WTC11 (cell line): ENCODE data around the gene KAZN. TPM values are rescaled to one million over a fixed set of nuclear protein-coding genes. Genes with fewer than 3 reads are reported as not detected.

Experiments
- ATAC-seq: fragments of 200-7000 bp; cut with Tn5 transposase; 2 replicates; pipeline ENCODE4 v1.10.0; 2021; ENCODE audit warnings: mild to moderate bottlenecking, moderate library complexity
- CTCF ChIA-PET: fragments of 300-600 bp; sonication (Branson Sonifier 250); formaldehyde crosslinking; loops from one replicate; lab custom pipeline; 2021; ENCODE audit warnings: antibody characterized with exemption; lab: Charles Lee
- POLR2A ChIA-PET: fragments of 350-600 bp; sonication (Branson Sonifier 250); formaldehyde crosslinking; loops from one replicate; lab custom pipeline; 2021; ENCODE audit warnings: antibody characterized with exemption; lab: Charles Lee
- DNase-seq: peaks from one replicate; pipeline ENCODE4 v3.0.0; 2021; ENCODE audit warnings: low spot score
- H3K27ac Mint-ChIP-seq: 2 replicates; pipeline ENCODE4 v1.8.0; 2021; ENCODE audit warnings: mixed read lengths
- H3K27me3 Mint-ChIP-seq: 2 replicates; pipeline ENCODE4 v1.8.0; 2021; ENCODE audit warnings: low read depth, mild to moderate bottlenecking, moderate library complexity, mixed read lengths
- H3K36me3 Mint-ChIP-seq: 2 replicates; pipeline ENCODE4 v1.8.0; 2021; ENCODE audit warnings: mixed read lengths
- H3K4me1 Mint-ChIP-seq: 2 replicates; pipeline ENCODE4 v1.8.0; 2022; ENCODE audit warnings: mixed read lengths
- H3K4me3 Mint-ChIP-seq: 2 replicates; pipeline ENCODE4 v1.8.0; 2021; ENCODE audit warnings: mild to moderate bottlenecking, moderate library complexity, mixed read lengths
- H3K9me3 Mint-ChIP-seq: 2 replicates; pipeline ENCODE4 v1.8.0; 2021; ENCODE audit warnings: mixed read lengths
- CREM ChIP-seq: sonication (generic); formaldehyde crosslinking; IDR thresholded peaks from 2 replicates; pipeline ENCODE4 v1.8.1; 2022; ENCODE audit warnings: mild to moderate bottlenecking, missing genetic modification reagents, moderate library complexity
- FOXK1 ChIP-seq: sonication (generic); formaldehyde crosslinking; IDR thresholded peaks from 2 replicates; pipeline ENCODE4 v1.8.0; 2022; ENCODE audit warnings: mild to moderate bottlenecking, moderate library complexity, missing genetic modification reagents
- FOXP1 ChIP-seq: sonication (generic); formaldehyde crosslinking; IDR thresholded peaks from 2 replicates; pipeline ENCODE4 v1.8.0; 2022; ENCODE audit warnings: missing genetic modification reagents, mild to moderate bottlenecking, moderate library complexity, borderline replicate concordance
- HMGA2 ChIP-seq: fragments of 250-450 bp; sonication (Bioruptor Pico); IDR thresholded peaks from 2 replicates; pipeline ENCODE4 v1.4.0; 2021; ENCODE audit warnings: mild to moderate bottlenecking, moderate library complexity
- JAZF1 ChIP-seq: fragments of 250-450 bp; sonication (Bioruptor Pico); IDR thresholded peaks from 2 replicates; pipeline ENCODE4 v1.9.0; 2021; ENCODE audit warnings: moderate library complexity, mild to moderate bottlenecking, inconsistent platforms
- NFYB ChIP-seq: sonication (generic); formaldehyde crosslinking; conservative IDR thresholded peaks from 2 replicates; pipeline ENCODE4 v1.8.0; 2022; ENCODE audit warnings: low read depth, missing genetic modification reagents
- SMAD4 ChIP-seq: sonication (generic); formaldehyde crosslinking; IDR thresholded peaks from 2 replicates; pipeline ENCODE4 v1.8.0; 2022; ENCODE audit warnings: mild to moderate bottlenecking, missing genetic modification reagents
- TP53 ChIP-seq: sonication (generic); formaldehyde crosslinking; IDR thresholded peaks from 2 replicates; pipeline ENCODE4 v1.8.1; 2023; ENCODE audit warnings: mild to moderate bottlenecking, missing genetic modification reagents
- ZNF138 ChIP-seq: sonication (generic); formaldehyde crosslinking; conservative IDR thresholded peaks from 2 replicates; pipeline ENCODE4 v1.8.1; 2022; ENCODE audit warnings: mild to moderate bottlenecking, moderate library complexity, missing genetic modification reagents
- ZNF232 ChIP-seq: sonication (generic); formaldehyde crosslinking; IDR thresholded peaks from 2 replicates; pipeline ENCODE4 v1.8.0; 2022; ENCODE audit warnings: mild to moderate bottlenecking, missing genetic modification reagents
- ZNF396 ChIP-seq: fragments of 250-450 bp; sonication (Bioruptor Pico); IDR thresholded peaks from 2 replicates; pipeline ENCODE4 v1.8.0; 2021; ENCODE audit warnings: mild to moderate bottlenecking, moderate library complexity, borderline replicate concordance
- total RNA-seq: library from RNA; stranded (reverse); gene quantifications from 3 replicates; pipeline ENCODE4 v1.2.3, GENCODE V29; 2021
- TF ChIP-seq, protein P1 (sequence below): sonication (generic); formaldehyde crosslinking; IDR thresholded peaks from 2 replicates; pipeline ENCODE4 v1.8.0; 2022; ENCODE audit warnings: mild to moderate bottlenecking, missing genetic modification reagents
- TF ChIP-seq, protein P2 (sequence below): fragments of 250-450 bp; sonication (Bioruptor Pico); IDR thresholded peaks from 2 replicates; pipeline ENCODE4 v2.1.2; 2022; ENCODE audit warnings: mild to moderate bottlenecking, moderate library complexity
- TF ChIP-seq, protein P3 (sequence below): fragments of 250-450 bp; sonication (Bioruptor Pico); IDR thresholded peaks from 2 replicates; pipeline ENCODE4 v1.9.0; 2021; ENCODE audit warnings: mild to moderate bottlenecking, borderline replicate concordance
- TF ChIP-seq, protein P4 (sequence below): sonication (generic); formaldehyde crosslinking; IDR thresholded peaks from 2 replicates; pipeline ENCODE4 v1.8.1; 2022; ENCODE audit warnings: low read depth, missing genetic modification reagents, borderline replicate concordance
- TF ChIP-seq, protein P5 (sequence below): sonication (generic); formaldehyde crosslinking; IDR thresholded peaks from 2 replicates; pipeline ENCODE4 v1.8.1; 2023; ENCODE audit warnings: mild to moderate bottlenecking, missing genetic modification reagents, moderate library complexity
- TF ChIP-seq, protein P6 (sequence below): sonication (generic); formaldehyde crosslinking; IDR thresholded peaks from 2 replicates; pipeline ENCODE4 v1.8.0; 2022; ENCODE audit warnings: mild to moderate bottlenecking, missing genetic modification reagents
- TF ChIP-seq, protein P7 (sequence below): fragments of 250-450 bp; sonication (Bioruptor Pico); IDR thresholded peaks from 2 replicates; pipeline ENCODE4 v1.8.0; 2021; ENCODE audit warnings: mild to moderate bottlenecking
- TF ChIP-seq, protein P8 (sequence below): sonication (generic); formaldehyde crosslinking; IDR thresholded peaks from 2 replicates; pipeline ENCODE4 v1.8.0; 2023; ENCODE audit warnings: missing genetic modification reagents

Gene KAZN
- total RNA-seq, 1 experiment from 2014 or later, result 19.9 TPM

DNA sequence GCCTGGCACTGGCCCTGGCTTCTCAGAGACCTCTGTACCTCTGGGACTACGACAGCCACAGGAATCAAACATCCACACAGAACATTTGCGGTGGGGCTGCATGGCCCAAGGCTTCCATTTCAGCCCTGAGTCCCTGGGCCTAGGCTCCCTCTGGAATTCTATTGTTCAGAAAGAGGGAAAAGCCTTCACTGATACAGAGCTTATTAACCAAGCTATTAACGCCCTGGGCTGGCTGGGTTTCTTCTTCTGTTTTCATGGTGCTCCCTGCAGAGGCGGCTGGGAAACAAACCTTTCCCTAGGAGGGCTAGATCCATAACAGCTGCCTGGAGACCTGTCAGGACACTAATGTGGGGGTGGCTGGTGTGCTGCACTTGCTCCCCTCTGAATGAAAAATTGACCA lies 88.2 kb downstream of the KAZN start:
- H3K27ac Mint-ChIP-seq, result no peak overlapping the region

DNA sequence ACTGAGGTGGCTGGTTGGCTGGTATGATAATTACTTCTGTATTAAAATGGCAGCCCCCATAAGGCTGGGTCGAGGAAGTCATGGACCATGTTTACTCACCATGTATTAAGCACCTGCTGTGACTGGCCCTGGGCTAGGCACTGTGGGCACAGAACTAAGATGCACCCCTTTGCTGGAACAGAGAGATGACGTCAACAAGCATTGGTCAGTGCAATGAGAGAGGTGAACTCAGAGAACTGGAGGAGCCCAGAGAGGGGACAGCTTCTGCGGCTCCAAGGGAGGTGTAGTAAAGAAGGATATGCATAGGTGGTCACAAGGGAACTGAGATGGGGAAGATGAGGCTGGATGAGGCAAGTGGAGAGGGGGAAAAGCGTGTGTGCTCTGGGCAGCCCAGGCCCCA lies 88.7 kb downstream of the KAZN start:
- Mint-ChIP-seq H3K4me1 (peaks cover 15% of the 10 kb centered on the region; the same call in 1 of the 2 replicates), H3K36me3 (peaks cover 3% of the 10 kb centered on the region), H3K9me3 (peaks cover 14% of the 10 kb centered on the region), H3K27ac (no peak overlapping the region), H3K4me3 (no peak overlapping the region), H3K27me3 (no peaks in the 10 kb centered on the region)
- no peak for ATAC-seq
- DNase-seq, result no peak
- ChIA-PET CTCF (no interaction called here), POLR2A (interaction anchor here (0.6 kb wide), 1 partner anchor 21 kb away, joined by 4 read pairs; no protein-coding TSS in a partner anchor)
- TF ChIP-seq, protein P1, sequence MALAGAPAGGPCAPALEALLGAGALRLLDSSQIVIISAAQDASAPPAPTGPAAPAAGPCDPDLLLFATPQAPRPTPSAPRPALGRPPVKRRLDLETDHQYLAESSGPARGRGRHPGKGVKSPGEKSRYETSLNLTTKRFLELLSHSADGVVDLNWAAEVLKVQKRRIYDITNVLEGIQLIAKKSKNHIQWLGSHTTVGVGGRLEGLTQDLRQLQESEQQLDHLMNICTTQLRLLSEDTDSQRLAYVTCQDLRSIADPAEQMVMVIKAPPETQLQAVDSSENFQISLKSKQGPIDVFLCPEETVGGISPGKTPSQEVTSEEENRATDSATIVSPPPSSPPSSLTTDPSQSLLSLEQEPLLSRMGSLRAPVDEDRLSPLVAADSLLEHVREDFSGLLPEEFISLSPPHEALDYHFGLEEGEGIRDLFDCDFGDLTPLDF (CRISPR knock-in tag), result no peak
- no peak for TF ChIP-seq FOXP1 (CRISPR knock-in tag)
- TF ChIP-seq, protein P2, sequence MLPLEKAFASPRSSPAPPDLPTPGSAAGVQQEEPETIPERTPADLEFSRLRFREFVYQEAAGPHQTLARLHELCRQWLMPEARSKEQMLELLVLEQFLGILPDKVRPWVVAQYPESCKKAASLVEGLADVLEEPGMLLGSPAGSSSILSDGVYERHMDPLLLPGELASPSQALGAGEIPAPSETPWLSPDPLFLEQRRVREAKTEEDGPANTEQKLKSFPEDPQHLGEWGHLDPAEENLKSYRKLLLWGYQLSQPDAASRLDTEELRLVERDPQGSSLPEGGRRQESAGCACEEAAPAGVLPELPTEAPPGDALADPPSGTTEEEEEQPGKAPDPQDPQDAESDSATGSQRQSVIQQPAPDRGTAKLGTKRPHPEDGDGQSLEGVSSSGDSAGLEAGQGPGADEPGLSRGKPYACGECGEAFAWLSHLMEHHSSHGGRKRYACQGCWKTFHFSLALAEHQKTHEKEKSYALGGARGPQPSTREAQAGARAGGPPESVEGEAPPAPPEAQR (CRISPR knock-in tag), result no peak
- TF ChIP-seq, protein P3, sequence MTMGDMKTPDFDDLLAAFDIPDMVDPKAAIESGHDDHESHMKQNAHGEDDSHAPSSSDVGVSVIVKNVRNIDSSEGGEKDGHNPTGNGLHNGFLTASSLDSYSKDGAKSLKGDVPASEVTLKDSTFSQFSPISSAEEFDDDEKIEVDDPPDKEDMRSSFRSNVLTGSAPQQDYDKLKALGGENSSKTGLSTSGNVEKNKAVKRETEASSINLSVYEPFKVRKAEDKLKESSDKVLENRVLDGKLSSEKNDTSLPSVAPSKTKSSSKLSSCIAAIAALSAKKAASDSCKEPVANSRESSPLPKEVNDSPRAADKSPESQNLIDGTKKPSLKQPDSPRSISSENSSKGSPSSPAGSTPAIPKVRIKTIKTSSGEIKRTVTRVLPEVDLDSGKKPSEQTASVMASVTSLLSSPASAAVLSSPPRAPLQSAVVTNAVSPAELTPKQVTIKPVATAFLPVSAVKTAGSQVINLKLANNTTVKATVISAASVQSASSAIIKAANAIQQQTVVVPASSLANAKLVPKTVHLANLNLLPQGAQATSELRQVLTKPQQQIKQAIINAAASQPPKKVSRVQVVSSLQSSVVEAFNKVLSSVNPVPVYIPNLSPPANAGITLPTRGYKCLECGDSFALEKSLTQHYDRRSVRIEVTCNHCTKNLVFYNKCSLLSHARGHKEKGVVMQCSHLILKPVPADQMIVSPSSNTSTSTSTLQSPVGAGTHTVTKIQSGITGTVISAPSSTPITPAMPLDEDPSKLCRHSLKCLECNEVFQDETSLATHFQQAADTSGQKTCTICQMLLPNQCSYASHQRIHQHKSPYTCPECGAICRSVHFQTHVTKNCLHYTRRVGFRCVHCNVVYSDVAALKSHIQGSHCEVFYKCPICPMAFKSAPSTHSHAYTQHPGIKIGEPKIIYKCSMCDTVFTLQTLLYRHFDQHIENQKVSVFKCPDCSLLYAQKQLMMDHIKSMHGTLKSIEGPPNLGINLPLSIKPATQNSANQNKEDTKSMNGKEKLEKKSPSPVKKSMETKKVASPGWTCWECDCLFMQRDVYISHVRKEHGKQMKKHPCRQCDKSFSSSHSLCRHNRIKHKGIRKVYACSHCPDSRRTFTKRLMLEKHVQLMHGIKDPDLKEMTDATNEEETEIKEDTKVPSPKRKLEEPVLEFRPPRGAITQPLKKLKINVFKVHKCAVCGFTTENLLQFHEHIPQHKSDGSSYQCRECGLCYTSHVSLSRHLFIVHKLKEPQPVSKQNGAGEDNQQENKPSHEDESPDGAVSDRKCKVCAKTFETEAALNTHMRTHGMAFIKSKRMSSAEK (CRISPR knock-in tag), result no peak
- TF ChIP-seq FOXK1, result no peak
- no peak for TF ChIP-seq ZNF232 (CRISPR knock-in tag)
- TF ChIP-seq CREM (CRISPR knock-in tag), result no peak
- TF ChIP-seq, protein P4, sequence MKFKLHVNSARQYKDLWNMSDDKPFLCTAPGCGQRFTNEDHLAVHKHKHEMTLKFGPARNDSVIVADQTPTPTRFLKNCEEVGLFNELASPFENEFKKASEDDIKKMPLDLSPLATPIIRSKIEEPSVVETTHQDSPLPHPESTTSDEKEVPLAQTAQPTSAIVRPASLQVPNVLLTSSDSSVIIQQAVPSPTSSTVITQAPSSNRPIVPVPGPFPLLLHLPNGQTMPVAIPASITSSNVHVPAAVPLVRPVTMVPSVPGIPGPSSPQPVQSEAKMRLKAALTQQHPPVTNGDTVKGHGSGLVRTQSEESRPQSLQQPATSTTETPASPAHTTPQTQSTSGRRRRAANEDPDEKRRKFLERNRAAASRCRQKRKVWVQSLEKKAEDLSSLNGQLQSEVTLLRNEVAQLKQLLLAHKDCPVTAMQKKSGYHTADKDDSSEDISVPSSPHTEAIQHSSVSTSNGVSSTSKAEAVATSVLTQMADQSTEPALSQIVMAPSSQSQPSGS (CRISPR knock-in tag), result no peak
- TF ChIP-seq SMAD4 (CRISPR knock-in tag), result no peak
- no peak for TF ChIP-seq HMGA2
- TF ChIP-seq JAZF1, result no peak
- TF ChIP-seq NFYB (CRISPR knock-in tag), result no peak
- TF ChIP-seq, protein P5, sequence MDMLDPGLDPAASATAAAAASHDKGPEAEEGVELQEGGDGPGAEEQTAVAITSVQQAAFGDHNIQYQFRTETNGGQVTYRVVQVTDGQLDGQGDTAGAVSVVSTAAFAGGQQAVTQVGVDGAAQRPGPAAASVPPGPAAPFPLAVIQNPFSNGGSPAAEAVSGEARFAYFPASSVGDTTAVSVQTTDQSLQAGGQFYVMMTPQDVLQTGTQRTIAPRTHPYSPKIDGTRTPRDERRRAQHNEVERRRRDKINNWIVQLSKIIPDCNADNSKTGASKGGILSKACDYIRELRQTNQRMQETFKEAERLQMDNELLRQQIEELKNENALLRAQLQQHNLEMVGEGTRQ (CRISPR knock-in tag), result no peak
- no peak for TF ChIP-seq ZNF138
- TF ChIP-seq, protein P6, sequence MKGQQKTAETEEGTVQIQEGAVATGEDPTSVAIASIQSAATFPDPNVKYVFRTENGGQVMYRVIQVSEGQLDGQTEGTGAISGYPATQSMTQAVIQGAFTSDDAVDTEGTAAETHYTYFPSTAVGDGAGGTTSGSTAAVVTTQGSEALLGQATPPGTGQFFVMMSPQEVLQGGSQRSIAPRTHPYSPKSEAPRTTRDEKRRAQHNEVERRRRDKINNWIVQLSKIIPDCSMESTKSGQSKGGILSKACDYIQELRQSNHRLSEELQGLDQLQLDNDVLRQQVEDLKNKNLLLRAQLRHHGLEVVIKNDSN (CRISPR knock-in tag), result no peak
- TF ChIP-seq, protein P7, sequence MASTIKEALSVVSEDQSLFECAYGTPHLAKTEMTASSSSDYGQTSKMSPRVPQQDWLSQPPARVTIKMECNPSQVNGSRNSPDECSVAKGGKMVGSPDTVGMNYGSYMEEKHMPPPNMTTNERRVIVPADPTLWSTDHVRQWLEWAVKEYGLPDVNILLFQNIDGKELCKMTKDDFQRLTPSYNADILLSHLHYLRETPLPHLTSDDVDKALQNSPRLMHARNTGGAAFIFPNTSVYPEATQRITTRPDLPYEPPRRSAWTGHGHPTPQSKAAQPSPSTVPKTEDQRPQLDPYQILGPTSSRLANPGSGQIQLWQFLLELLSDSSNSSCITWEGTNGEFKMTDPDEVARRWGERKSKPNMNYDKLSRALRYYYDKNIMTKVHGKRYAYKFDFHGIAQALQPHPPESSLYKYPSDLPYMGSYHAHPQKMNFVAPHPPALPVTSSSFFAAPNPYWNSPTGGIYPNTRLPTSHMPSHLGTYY (CRISPR knock-in tag), result no peak
- TF ChIP-seq, protein P8, sequence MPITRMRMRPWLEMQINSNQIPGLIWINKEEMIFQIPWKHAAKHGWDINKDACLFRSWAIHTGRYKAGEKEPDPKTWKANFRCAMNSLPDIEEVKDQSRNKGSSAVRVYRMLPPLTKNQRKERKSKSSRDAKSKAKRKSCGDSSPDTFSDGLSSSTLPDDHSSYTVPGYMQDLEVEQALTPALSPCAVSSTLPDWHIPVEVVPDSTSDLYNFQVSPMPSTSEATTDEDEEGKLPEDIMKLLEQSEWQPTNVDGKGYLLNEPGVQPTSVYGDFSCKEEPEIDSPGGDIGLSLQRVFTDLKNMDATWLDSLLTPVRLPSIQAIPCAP (CRISPR knock-in tag), result no peak

More for the DNA sequence above, 88.2 kb downstream of the KAZN start:
- ATAC-seq (peak; percentile 30; the same call in 1 of the 2 replicates), DNase-seq (no peak)
- Mint-ChIP-seq H3K4me1 (peaks cover 15% of the 10 kb centered on the region; the same call in 1 of the 2 replicates), H3K9me3 (peaks cover 14% of the 10 kb centered on the region), H3K36me3 (peaks cover 3% of the 10 kb centered on the region), H3K27me3 (no peaks in the 10 kb centered on the region), H3K4me3 (no peak overlapping the region)
- POLR2A ChIA-PET, result interaction anchor here (0.6 kb wide), 1 partner anchor 21 kb away, joined by 4 read pairs; no protein-coding TSS in a partner anchor
- TF ChIP-seq TP53, result no peak
- TF ChIP-seq FOXK1, result no peak
- no peak for TF ChIP-seq ZNF396 (CRISPR knock-in tag)
- CTCF ChIA-PET, result interaction anchor here (0.6 kb wide), 1 partner anchor 49 kb away, joined by 3 read pairs; no protein-coding TSS in a partner anchor
